ENCODE results near the gene KCNIP4. TPM values are rescaled to one million over a fixed set of nuclear protein-coding genes. Genes with fewer than 3 reads are reported as not detected.

KCNIP4 gene
- total and polyA plus RNA-seq, 9 of the 15 experiments (the other 6 are each of a cell fraction or from before 2014, with no cell fraction given), result 0.25 to 0.41 TPM; not detected in 7

DNA sequence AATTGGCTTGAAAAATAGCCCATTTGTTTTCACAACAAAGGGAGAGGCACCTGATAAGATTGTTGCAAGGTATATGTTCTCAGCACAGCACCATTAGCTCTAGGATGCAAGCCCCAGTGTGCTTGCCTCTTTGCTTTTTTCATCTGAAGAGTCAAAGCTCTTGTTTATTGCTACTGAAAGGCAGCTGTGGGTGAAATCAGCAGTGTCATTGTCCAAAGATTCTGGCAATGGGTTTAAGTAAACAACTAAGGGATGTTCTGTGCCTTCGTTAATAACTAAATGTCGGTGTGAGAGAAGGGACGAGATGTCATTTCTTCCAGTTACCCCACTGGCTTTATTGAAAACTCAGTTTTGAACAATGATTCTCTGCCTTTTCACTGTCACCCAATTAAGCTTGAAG is 567.7 kb downstream of the KCNIP4 start:
- WGBS (ENCODE audit: insufficient coverage, low coverage, missing lambda C conversion rate), result 0% methylated on average over 3 of the region's 3 CpGs
- Histone ChIP-seq H3K9me1 (ENCODE audit: control insufficient read depth, insufficient read depth, low read length) (no peaks in the 10 kb centered on the region), H2AFZ (ENCODE audit: low read depth, low read length) (no peak overlapping the region), H3K27ac (ENCODE audit: extremely low read depth, low read depth, low read length) (no peak overlapping the region), H3K4me2 (ENCODE audit: insufficient read depth, low read length) (no peak overlapping the region), H3K9ac (ENCODE audit: insufficient read depth in 1 of 2, low read depth in 2 of 2, low read length in 2 of 2) (no peak overlapping the region), H4K20me1 (replicated peaks; ENCODE audit: control insufficient read depth, insufficient read depth, low read length) (no peaks in the 10 kb centered on the region), H3K4me3 (no peak overlapping the region), H3K36me3 (ENCODE audit: control insufficient read depth, insufficient read depth, low read length) (no peaks in the 10 kb centered on the region), H3K27me3 (ENCODE audit: control insufficient read depth in 2 of 2, insufficient read depth in 2 of 2, low read length in 2 of 2) (no peaks in the 10 kb centered on the region), H3K79me2 (ENCODE audit: control insufficient read depth, insufficient read depth, low read length) (no peaks in the 10 kb centered on the region), H3K4me1 (replicated peaks in 1 of 2; ENCODE audit: control insufficient read depth in 2 of 2, insufficient read depth in 2 of 2, low read length in 2 of 2) (no peaks in the 10 kb centered on the region), H3K9me3 (replicated peaks; ENCODE audit: control insufficient read depth, insufficient read depth, low read depth, low read length) (no peaks in the 10 kb centered on the region)
- DNase-seq (ENCODE audit: extremely low read depth in 1 of 4, low spot score in 3 of 4) (no peak), ATAC-seq (no peak), FAIRE-seq (no peak)
- POLR2A ChIA-PET, result no interaction called here
- in situ Hi-C loops (cut with MboI) (no loop called here), intact Hi-C loops (cut with micrococcal nuclease) (no loop called here)
- CTCF ChIA-PET (ENCODE audit: low intra/inter-chr PET ratio), result no interaction called here
- no TSS peak for BruUV-seq (replicated peaks)
- TF ChIP-seq, protein P1, sequence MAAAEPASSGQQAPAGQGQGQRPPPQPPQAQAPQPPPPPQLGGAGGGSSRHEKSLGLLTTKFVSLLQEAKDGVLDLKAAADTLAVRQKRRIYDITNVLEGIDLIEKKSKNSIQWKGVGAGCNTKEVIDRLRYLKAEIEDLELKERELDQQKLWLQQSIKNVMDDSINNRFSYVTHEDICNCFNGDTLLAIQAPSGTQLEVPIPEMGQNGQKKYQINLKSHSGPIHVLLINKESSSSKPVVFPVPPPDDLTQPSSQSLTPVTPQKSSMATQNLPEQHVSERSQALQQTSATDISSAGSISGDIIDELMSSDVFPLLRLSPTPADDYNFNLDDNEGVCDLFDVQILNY (CRISPR knock-in tag; IDR thresholded peaks at IDR 0.05), result no peak
- TF ChIP-seq, protein P2, sequence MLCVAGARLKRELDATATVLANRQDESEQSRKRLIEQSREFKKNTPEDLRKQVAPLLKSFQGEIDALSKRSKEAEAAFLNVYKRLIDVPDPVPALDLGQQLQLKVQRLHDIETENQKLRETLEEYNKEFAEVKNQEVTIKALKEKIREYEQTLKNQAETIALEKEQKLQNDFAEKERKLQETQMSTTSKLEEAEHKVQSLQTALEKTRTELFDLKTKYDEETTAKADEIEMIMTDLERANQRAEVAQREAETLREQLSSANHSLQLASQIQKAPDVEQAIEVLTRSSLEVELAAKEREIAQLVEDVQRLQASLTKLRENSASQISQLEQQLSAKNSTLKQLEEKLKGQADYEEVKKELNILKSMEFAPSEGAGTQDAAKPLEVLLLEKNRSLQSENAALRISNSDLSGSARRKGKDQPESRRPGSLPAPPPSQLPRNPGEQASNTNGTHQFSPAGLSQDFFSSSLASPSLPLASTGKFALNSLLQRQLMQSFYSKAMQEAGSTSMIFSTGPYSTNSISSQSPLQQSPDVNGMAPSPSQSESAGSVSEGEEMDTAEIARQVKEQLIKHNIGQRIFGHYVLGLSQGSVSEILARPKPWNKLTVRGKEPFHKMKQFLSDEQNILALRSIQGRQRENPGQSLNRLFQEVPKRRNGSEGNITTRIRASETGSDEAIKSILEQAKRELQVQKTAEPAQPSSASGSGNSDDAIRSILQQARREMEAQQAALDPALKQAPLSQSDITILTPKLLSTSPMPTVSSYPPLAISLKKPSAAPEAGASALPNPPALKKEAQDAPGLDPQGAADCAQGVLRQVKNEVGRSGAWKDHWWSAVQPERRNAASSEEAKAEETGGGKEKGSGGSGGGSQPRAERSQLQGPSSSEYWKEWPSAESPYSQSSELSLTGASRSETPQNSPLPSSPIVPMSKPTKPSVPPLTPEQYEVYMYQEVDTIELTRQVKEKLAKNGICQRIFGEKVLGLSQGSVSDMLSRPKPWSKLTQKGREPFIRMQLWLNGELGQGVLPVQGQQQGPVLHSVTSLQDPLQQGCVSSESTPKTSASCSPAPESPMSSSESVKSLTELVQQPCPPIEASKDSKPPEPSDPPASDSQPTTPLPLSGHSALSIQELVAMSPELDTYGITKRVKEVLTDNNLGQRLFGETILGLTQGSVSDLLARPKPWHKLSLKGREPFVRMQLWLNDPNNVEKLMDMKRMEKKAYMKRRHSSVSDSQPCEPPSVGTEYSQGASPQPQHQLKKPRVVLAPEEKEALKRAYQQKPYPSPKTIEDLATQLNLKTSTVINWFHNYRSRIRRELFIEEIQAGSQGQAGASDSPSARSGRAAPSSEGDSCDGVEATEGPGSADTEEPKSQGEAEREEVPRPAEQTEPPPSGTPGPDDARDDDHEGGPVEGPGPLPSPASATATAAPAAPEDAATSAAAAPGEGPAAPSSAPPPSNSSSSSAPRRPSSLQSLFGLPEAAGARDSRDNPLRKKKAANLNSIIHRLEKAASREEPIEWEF (CRISPR knock-in tag; IDR thresholded peaks at IDR 0.05), result no peak
- no peak for TF ChIP-seq ZKSCAN1 (IDR thresholded peaks at IDR 0.05; ENCODE audit: low read depth, low read length)
- TF ChIP-seq ZBTB7A (IDR thresholded peaks at IDR 0.05; ENCODE audit: borderline replicate concordance, control insufficient read depth, low read depth, low read length), result no peak
- no peak for TF ChIP-seq ARNT (IDR thresholded peaks at IDR 0.05)
- TF ChIP-seq TCF7 (IDR thresholded peaks at IDR 0.05; ENCODE audit: borderline replicate concordance), result no peak
- no peak for TF ChIP-seq ZBTB11 (CRISPR knock-in tag; IDR thresholded peaks at IDR 0.05)
- no peak for TF ChIP-seq E2F3 (CRISPR knock-in tag; IDR thresholded peaks at IDR 0.05)
- TF ChIP-seq, protein P3, sequence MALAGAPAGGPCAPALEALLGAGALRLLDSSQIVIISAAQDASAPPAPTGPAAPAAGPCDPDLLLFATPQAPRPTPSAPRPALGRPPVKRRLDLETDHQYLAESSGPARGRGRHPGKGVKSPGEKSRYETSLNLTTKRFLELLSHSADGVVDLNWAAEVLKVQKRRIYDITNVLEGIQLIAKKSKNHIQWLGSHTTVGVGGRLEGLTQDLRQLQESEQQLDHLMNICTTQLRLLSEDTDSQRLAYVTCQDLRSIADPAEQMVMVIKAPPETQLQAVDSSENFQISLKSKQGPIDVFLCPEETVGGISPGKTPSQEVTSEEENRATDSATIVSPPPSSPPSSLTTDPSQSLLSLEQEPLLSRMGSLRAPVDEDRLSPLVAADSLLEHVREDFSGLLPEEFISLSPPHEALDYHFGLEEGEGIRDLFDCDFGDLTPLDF (CRISPR knock-in tag; IDR thresholded peaks at IDR 0.05), result no peak
- no peak for TF ChIP-seq JUN (IDR thresholded peaks at IDR 0.05; ENCODE audit: borderline replicate concordance, low read depth, low read length)
- TF ChIP-seq JUN (CRISPR knock-in tag; IDR thresholded peaks at IDR 0.05; ENCODE audit: borderline replicate concordance), result no peak
